Measurements from ENCODE around the gene ANKS1B. TPM values are rescaled to one million over a fixed set of nuclear protein-coding genes. Genes with fewer than 3 reads are reported as not detected.

The ANKS1B gene
- total and polyA plus RNA-seq, 4 donors, result 0.03 to 3.4 (median 0.53) TPM

GRCh38 chr12:99002731-99003130 lies 982.0 kb downstream of the ANKS1B start:
- no peak overlapping the region for H3K9ac ChIP-seq (ENCODE audit: low read depth in 1 of 2, low read length in 2 of 2)
- H3K27ac ChIP-seq (ENCODE audit: low read depth in 1 of 2, low read length in 2 of 2), result no peak overlapping the region
- peaks cover 0 to 6% (median 0%) of the 10 kb centered on the region in 4 donors for H3K27me3 ChIP-seq (ENCODE audit: control insufficient read depth in 4 of 4, insufficient read depth in 4 of 4, low read length in 3 of 4)
- DNase-seq (ENCODE audit: low spot score), result no peak
- no peaks in the 10 kb centered on the region for H3K9me3 ChIP-seq (ENCODE audit: control insufficient read depth in 4 of 4, low read length in 3 of 4)
- TF ChIP-seq, protein P1, sequence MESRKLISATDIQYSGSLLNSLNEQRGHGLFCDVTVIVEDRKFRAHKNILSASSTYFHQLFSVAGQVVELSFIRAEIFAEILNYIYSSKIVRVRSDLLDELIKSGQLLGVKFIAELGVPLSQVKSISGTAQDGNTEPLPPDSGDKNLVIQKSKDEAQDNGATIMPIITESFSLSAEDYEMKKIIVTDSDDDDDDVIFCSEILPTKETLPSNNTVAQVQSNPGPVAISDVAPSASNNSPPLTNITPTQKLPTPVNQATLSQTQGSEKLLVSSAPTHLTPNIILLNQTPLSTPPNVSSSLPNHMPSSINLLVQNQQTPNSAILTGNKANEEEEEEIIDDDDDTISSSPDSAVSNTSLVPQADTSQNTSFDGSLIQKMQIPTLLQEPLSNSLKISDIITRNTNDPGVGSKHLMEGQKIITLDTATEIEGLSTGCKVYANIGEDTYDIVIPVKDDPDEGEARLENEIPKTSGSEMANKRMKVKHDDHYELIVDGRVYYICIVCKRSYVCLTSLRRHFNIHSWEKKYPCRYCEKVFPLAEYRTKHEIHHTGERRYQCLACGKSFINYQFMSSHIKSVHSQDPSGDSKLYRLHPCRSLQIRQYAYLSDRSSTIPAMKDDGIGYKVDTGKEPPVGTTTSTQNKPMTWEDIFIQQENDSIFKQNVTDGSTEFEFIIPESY (IDR thresholded peaks at IDR 0.05), result no peak
- no peak for TF ChIP-seq TAF1 (conservative IDR thresholded peaks at IDR 0.05)
- TF ChIP-seq HNF4A (conservative IDR thresholded peaks at IDR 0.05), result no peak
- TF ChIP-seq, protein P2, sequence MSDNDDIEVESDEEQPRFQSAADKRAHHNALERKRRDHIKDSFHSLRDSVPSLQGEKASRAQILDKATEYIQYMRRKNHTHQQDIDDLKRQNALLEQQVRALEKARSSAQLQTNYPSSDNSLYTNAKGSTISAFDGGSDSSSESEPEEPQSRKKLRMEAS (IDR thresholded peaks at IDR 0.05), result no peak
- no peak for TF ChIP-seq FOXA2 (IDR thresholded peaks at IDR 0.05)
- TF ChIP-seq SP1 (IDR thresholded peaks at IDR 0.05), result no peak
- no peak for TF ChIP-seq FOXA1 (IDR thresholded peaks at IDR 0.05)
- TF ChIP-seq, protein P3, sequence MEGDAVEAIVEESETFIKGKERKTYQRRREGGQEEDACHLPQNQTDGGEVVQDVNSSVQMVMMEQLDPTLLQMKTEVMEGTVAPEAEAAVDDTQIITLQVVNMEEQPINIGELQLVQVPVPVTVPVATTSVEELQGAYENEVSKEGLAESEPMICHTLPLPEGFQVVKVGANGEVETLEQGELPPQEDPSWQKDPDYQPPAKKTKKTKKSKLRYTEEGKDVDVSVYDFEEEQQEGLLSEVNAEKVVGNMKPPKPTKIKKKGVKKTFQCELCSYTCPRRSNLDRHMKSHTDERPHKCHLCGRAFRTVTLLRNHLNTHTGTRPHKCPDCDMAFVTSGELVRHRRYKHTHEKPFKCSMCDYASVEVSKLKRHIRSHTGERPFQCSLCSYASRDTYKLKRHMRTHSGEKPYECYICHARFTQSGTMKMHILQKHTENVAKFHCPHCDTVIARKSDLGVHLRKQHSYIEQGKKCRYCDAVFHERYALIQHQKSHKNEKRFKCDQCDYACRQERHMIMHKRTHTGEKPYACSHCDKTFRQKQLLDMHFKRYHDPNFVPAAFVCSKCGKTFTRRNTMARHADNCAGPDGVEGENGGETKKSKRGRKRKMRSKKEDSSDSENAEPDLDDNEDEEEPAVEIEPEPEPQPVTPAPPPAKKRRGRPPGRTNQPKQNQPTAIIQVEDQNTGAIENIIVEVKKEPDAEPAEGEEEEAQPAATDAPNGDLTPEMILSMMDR (IDR thresholded peaks at IDR 0.05; ENCODE audit: low read depth, low read length, missing input control), result no peak
- no peak for TF ChIP-seq HNF4G (IDR thresholded peaks at IDR 0.05)
- TF ChIP-seq, protein P4, sequence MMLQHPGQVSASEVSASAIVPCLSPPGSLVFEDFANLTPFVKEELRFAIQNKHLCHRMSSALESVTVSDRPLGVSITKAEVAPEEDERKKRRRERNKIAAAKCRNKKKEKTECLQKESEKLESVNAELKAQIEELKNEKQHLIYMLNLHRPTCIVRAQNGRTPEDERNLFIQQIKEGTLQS (IDR thresholded peaks at IDR 0.05), result no peak
- TF ChIP-seq JUND (IDR thresholded peaks at IDR 0.05), result no peak
- TF ChIP-seq, protein P5, sequence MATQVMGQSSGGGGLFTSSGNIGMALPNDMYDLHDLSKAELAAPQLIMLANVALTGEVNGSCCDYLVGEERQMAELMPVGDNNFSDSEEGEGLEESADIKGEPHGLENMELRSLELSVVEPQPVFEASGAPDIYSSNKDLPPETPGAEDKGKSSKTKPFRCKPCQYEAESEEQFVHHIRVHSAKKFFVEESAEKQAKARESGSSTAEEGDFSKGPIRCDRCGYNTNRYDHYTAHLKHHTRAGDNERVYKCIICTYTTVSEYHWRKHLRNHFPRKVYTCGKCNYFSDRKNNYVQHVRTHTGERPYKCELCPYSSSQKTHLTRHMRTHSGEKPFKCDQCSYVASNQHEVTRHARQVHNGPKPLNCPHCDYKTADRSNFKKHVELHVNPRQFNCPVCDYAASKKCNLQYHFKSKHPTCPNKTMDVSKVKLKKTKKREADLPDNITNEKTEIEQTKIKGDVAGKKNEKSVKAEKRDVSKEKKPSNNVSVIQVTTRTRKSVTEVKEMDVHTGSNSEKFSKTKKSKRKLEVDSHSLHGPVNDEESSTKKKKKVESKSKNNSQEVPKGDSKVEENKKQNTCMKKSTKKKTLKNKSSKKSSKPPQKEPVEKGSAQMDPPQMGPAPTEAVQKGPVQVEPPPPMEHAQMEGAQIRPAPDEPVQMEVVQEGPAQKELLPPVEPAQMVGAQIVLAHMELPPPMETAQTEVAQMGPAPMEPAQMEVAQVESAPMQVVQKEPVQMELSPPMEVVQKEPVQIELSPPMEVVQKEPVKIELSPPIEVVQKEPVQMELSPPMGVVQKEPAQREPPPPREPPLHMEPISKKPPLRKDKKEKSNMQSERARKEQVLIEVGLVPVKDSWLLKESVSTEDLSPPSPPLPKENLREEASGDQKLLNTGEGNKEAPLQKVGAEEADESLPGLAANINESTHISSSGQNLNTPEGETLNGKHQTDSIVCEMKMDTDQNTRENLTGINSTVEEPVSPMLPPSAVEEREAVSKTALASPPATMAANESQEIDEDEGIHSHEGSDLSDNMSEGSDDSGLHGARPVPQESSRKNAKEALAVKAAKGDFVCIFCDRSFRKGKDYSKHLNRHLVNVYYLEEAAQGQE (IDR thresholded peaks at IDR 0.05), result no peak
- no peak for TF ChIP-seq EGR1 (IDR thresholded peaks at IDR 0.05; ENCODE audit: low read depth in 2 of 2)
- no peak for TF ChIP-seq RAD21 (IDR thresholded peaks at IDR 0.05)
- no peak for TF ChIP-seq GABPA (IDR thresholded peaks at IDR 0.05 in 1 of 2, conservative IDR thresholded peaks at IDR 0.05 in 1 of 2)
- TF ChIP-seq YY1 (IDR thresholded peaks at IDR 0.05), result no peak
- no peak for TF ChIP-seq NR2F2 (IDR thresholded peaks at IDR 0.05)
- no peak for TF ChIP-seq RXRA (IDR thresholded peaks at IDR 0.05)
- no peaks in the 10 kb centered on the region for H3K4me1 ChIP-seq (ENCODE audit: control insufficient read depth in 4 of 4, insufficient read depth in 4 of 4, low read length in 3 of 4)
- 94% methylated on average over 3 of the region's 3 CpGs for WGBS
- no peak overlapping the region for H3K4me3 ChIP-seq (ENCODE audit: low read depth in 1 of 3, low read length in 3 of 3)
- no peaks in the 10 kb centered on the region for H3K36me3 ChIP-seq (ENCODE audit: control insufficient read depth in 4 of 4, insufficient read depth in 3 of 4, low read depth in 1 of 4, low read length in 3 of 4)
